ENCODE data around the gene JPH2. TPM values are rescaled to one million over a fixed set of nuclear protein-coding genes. Genes with fewer than 3 reads are reported as not detected.

The JPH2 gene
- total RNA-seq, 1 donor from 2014 or later = 0.13 TPM

Other genes with a start within 250 kb of the JPH2 start
- gene OSER1, start 23.6 kb upstream of the JPH2 start, total RNA-seq = 34.1 and 36.9 TPM in 2 replicates
- not detected in 2 replicates for gene GDAP1L1, start 60.1 kb upstream of the JPH2 start, total RNA-seq
- gene FITM2, start 124.0 kb upstream of the JPH2 start, total RNA-seq = 6.3 and 7.2 TPM in 2 replicates
- not detected in 2 replicates for gene R3HDML, start 149.9 kb upstream of the JPH2 start, total RNA-seq
- gene HNF4A, start 168.5 kb upstream of the JPH2 start, total RNA-seq = not detected in 2 replicates

Data from dermis microvascular lymphatic vessel endothelial cell (primary cell).